Measurements from ENCODE around the gene ZNF382.

ZNF382 gene

GRCh38 chr19:36668646-36669045 is 63.5 kb downstream of the ZNF382 start:
- Histone ChIP-seq H3K4me2 (no peak overlapping the region), H3K4me1 (ENCODE audit: low read depth, poor library complexity, severe bottlenecking) (no peaks in the 10 kb centered on the region), H3K4me3 (IDR thresholded peaks at IDR 0.05; ENCODE audit: insufficient read depth, low read depth, low read length) (no peak overlapping the region)

GRCh38 chr19:36672368-36672767 is 67.3 kb downstream of the ZNF382 start:
- Histone ChIP-seq H2AFZ (ENCODE audit: low read depth) (no peak overlapping the region), H3K4me1 (ENCODE audit: low read depth, poor library complexity, severe bottlenecking) (no peaks in the 10 kb centered on the region), H3K79me2 (ENCODE audit: insufficient read depth, low read depth) (no peaks in the 10 kb centered on the region), H3K9ac (no peak overlapping the region), H3K36me3 (ENCODE audit: insufficient read depth) (no peaks in the 10 kb centered on the region), H3K27ac (no peak overlapping the region), H3K27me3 (ENCODE audit: insufficient read depth, low read depth) (no peaks in the 10 kb centered on the region), H3K4me3 (IDR thresholded peaks at IDR 0.05; ENCODE audit: insufficient read depth, low read depth, low read length) (no peak overlapping the region), H4K20me1 (ENCODE audit: insufficient read depth) (no peaks in the 10 kb centered on the region), H3K4me2 (no peak overlapping the region)
- TF ChIP-seq CTCF (conservative IDR thresholded peaks at IDR 0.05; ENCODE audit: low read depth, low read length), result no peak

More at GRCh38 chr19:36668646-36669045, 63.5 kb downstream of the ZNF382 start:
- H3K36me3 ChIP-seq (ENCODE audit: insufficient read depth), result no peaks in the 10 kb centered on the region
- H3K27ac ChIP-seq, result no peak overlapping the region
- H3K27me3 ChIP-seq (ENCODE audit: insufficient read depth, low read depth), result no peaks in the 10 kb centered on the region
- no peak for TF ChIP-seq CTCF (conservative IDR thresholded peaks at IDR 0.05; ENCODE audit: low read depth, low read length)
- H2AFZ ChIP-seq (ENCODE audit: low read depth), result no peak overlapping the region
- no peaks in the 10 kb centered on the region for H3K79me2 ChIP-seq (ENCODE audit: insufficient read depth, low read depth)
- H4K20me1 ChIP-seq (ENCODE audit: insufficient read depth), result no peaks in the 10 kb centered on the region
- H3K9ac ChIP-seq, result no peak overlapping the region

- Histone ChIP-seq H3K79me2 (ENCODE audit: insufficient read depth, low read depth) (no peaks in the 10 kb centered on the region), H3K4me3 (IDR thresholded peaks at IDR 0.05; ENCODE audit: insufficient read depth, low read depth, low read length) (no peak overlapping the region), H3K36me3 (ENCODE audit: insufficient read depth) (no peaks in the 10 kb centered on the region), H4K20me1 (ENCODE audit: insufficient read depth) (no peaks in the 10 kb centered on the region), H3K27ac (no peak overlapping the region), H2AFZ (ENCODE audit: low read depth) (no peak overlapping the region), H3K4me2 (no peak overlapping the region), H3K9ac (no peak overlapping the region), H3K27me3 (ENCODE audit: insufficient read depth, low read depth) (no peaks in the 10 kb centered on the region), H3K4me1 (ENCODE audit: low read depth, poor library complexity, severe bottlenecking) (no peaks in the 10 kb centered on the region)
- no peak for TF ChIP-seq CTCF (conservative IDR thresholded peaks at IDR 0.05; ENCODE audit: low read depth, low read length)
Measured at GRCh38 chr19:36674201-36674600, 69.1 kb downstream of the ZNF382 start.

- Histone ChIP-seq H3K4me3 (IDR thresholded peaks at IDR 0.05; ENCODE audit: insufficient read depth, low read depth, low read length) (no peak overlapping the region), H2AFZ (ENCODE audit: low read depth) (no peak overlapping the region), H3K27ac (no peak overlapping the region), H3K79me2 (ENCODE audit: insufficient read depth, low read depth) (no peaks in the 10 kb centered on the region), H3K27me3 (ENCODE audit: insufficient read depth, low read depth) (no peaks in the 10 kb centered on the region), H3K4me2 (no peak overlapping the region), H3K9ac (no peak overlapping the region), H4K20me1 (ENCODE audit: insufficient read depth) (no peaks in the 10 kb centered on the region), H3K36me3 (ENCODE audit: insufficient read depth) (0 out of 2 replicates have a peak, but pooled peaks cover 3% of the 10 kb centered on the region), H3K4me1 (ENCODE audit: low read depth, poor library complexity, severe bottlenecking) (no peaks in the 10 kb centered on the region)
- TF ChIP-seq CTCF (conservative IDR thresholded peaks at IDR 0.05; ENCODE audit: low read depth, low read length), result no peak
Measured at GRCh38 chr19:36679455-36679854, 74.3 kb downstream of the ZNF382 start.

Measured in KMS-11 (cell line).